BLaER1 (cell line): ENCODE measurements around the gene TRIOBP.
A peak's percentile ranks its signal among the peaks of the same experiment; 100 is the strongest.

ENCODE experiments used
- H3K27ac ChIP-seq: shearing (Covaris generic); formaldehyde crosslinking; 2 replicates; pipeline ENCODE4 v1.8.1; 2022
- H3K27me3 ChIP-seq: shearing (Covaris generic); formaldehyde crosslinking; 2 replicates; pipeline ENCODE4 v1.8.1; 2022
- H3K36me3 ChIP-seq: shearing (Covaris generic); formaldehyde crosslinking; 2 replicates; pipeline ENCODE4 v1.8.1; 2022
- H3K4me1 ChIP-seq: shearing (Covaris generic); formaldehyde crosslinking; 2 replicates; pipeline ENCODE4 v1.8.1; 2022
- H3K4me2 ChIP-seq: shearing (Covaris generic); formaldehyde crosslinking; 2 replicates; pipeline ENCODE4 v1.8.1; 2022
- H3K4me3 ChIP-seq: shearing (Covaris generic); formaldehyde crosslinking; 2 replicates; pipeline ENCODE4 v1.8.1; 2022
- H3K9ac ChIP-seq: shearing (Covaris generic); formaldehyde crosslinking; 2 replicates; pipeline ENCODE4 v1.8.1; 2022
- H3K9me3 ChIP-seq: shearing (Covaris generic); formaldehyde crosslinking; 2 replicates; pipeline ENCODE4 v1.8.1; 2022
- H4K20me1 ChIP-seq: shearing (Covaris generic); formaldehyde crosslinking; 2 replicates; pipeline ENCODE4 v1.8.1; 2022
- Cebpa-rat ChIP-seq: shearing (Covaris generic); IDR thresholded peaks from 2 replicates; pipeline ENCODE4 v1.8.1; 2022

Gene TRIOBP

DNA sequence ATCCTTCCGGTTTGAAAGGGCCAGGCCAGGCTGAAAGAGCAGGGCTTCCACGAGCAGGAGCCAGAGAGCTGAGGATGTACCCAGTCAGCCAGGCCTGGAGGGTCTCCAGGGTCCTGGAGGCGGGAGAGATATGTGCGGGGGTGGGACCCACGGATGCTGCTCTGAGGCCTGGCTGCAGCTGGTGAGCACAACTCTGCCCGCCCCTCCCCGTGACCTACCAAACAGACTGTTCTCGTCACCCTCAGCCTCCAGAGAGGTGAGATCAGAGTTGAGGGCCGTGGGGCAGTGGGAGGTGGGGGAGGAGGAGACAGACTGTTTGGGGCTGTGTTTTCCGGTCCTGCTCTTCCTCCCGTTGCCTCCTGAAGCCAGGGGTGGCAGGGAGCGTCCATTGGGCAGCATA is 42.2 kb downstream of the TRIOBP start:
- H3K9me3 ChIP-seq, result no peaks in the 10 kb centered on the region

DNA sequence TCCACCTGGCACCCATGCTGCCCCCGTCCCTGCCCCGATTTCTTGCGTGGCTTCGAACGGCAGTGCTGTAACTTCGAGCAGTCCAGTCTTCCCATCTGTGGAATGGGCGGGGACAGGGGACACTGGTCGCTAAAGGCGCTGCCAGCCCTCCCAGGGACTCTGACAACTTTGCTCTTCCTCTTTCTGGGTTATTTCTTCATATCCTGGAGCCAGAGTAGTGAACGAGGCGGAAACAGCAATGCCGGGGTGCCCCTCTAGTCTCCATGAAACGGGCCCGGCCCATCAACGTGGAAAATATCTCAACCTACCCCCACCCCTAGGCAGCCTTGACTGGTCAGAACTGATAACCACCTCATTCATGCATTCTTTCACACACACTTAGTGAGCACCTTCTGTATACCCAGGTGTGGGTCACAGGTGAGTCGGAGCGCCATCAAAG is 42.8 kb downstream of the TRIOBP start:
- no peak for TF ChIP-seq Cebpa-rat
- Histone ChIP-seq H3K4me1 (peaks cover 77% of the 10 kb centered on the region), H3K4me3 (no peak overlapping the region), H3K27me3 (no peaks in the 10 kb centered on the region), H4K20me1 (no peaks in the 10 kb centered on the region), H3K27ac (peak overlapping the region; percentile 87), H3K9ac (peak overlapping the region; percentile 66; the same call in 1 of the 2 replicates), H3K4me2 (peak overlapping the region; percentile 83), H3K9me3 (no peaks in the 10 kb centered on the region), H3K36me3 (0 out of 2 replicates have a peak, but pooled peaks cover 3% of the 10 kb centered on the region)

More for the DNA sequence above, 42.2 kb downstream of the TRIOBP start:
- Histone ChIP-seq H3K4me1 (peaks cover 77% of the 10 kb centered on the region), H3K4me2 (peak overlapping the region; percentile 83), H3K4me3 (no peak overlapping the region), H3K36me3 (no peaks in the 10 kb centered on the region), H3K27ac (peak overlapping the region; percentile 87), H3K27me3 (no peaks in the 10 kb centered on the region), H3K9ac (peak overlapping the region; percentile 66; the same call in 1 of the 2 replicates), H4K20me1 (no peaks in the 10 kb centered on the region)
- TF ChIP-seq Cebpa-rat, result no peak

DNA sequence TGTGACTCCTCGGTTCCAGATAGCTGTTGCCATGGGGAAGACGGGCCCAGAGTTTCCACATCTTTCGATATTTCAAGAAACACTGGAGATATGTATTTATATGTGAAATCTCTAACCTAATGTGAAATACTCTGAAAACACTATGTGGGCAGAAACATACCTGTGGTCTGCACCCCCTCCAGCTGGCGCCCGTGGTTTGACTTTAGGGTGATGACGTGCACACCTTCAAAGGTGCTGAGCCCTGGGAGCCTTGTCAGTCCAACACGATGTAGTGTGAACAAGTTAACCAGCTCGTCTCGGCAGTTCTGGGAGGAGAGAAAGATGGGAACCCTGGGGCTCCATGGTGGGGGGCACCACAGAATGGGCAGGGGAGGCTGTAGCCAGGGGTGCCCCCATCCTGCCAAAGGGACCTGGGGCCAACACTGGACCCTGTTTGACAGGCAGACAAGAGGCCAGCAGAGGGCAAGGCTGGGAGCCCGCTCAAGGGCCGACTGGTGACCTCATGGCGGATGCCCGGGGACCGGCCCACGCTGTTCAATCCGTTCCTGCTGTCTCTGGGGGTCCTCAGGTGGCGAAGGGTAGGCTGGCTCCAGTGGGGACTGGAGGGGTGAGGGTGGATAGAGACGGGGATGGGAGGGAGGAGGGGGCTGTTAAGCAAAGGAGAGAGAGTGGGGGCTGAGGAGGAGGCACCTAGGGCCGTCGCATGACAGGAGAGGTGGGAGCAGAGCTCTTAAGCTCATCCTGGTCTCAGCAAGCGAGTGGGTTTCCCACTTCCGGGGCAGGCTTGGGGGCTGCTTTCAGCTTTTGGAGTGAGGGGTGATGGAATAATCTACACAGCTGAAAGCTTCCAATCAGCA is 43.8 kb downstream of the TRIOBP start:
- Histone ChIP-seq H3K27ac (peak overlapping the region; percentile 87), H3K27me3 (no peaks in the 10 kb centered on the region), H3K4me1 (peaks cover 76% of the 10 kb centered on the region), H3K4me2 (peak overlapping the region; percentile 83), H3K4me3 (no peak overlapping the region), H3K9ac (0 out of 2 replicates have a peak overlapping the region, but pooled peaks have one; percentile 19), H3K9me3 (no peaks in the 10 kb centered on the region), H4K20me1 (no peaks in the 10 kb centered on the region), H3K36me3 (0 out of 2 replicates have a peak, but pooled peaks cover 5% of the 10 kb centered on the region)
- TF ChIP-seq Cebpa-rat, result no peak

DNA sequence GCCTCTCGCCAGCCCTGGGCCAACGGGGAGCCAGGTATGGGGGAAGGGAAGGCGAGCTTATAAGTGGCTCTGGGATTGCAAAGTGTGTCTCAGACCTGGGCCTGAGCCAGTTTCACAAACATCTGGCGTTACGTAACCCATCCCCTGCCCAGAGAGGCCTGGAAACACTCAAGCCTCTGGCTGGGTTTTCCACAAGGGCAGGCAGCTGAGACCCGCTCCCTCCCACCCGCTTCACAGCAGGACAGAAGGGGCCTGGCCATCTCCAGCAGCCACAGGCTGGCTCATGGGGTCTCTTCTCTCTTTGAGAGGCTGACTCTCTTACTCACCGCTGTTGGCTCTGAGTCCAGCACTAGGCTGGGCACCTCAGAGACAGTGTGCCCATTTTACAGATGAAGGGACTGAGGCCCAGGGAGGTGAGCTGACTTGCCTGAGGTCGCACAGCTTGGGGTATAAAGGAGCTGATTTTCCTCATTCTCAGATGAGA is 44.5 kb downstream of the TRIOBP start:
- no peaks in the 10 kb centered on the region for H3K9me3 ChIP-seq
- 0 out of 2 replicates have a peak overlapping the region, but pooled peaks have one; percentile 19 for H3K9ac ChIP-seq
- H3K27me3 ChIP-seq, result no peaks in the 10 kb centered on the region
- H3K4me1 ChIP-seq, result peaks cover 74% of the 10 kb centered on the region
- H3K4me2 ChIP-seq, result peak overlapping the region; percentile 83
- H3K4me3 ChIP-seq, result no peak overlapping the region
- 0 out of 2 replicates have a peak, but pooled peaks cover 5% of the 10 kb centered on the region for H3K36me3 ChIP-seq
- no peaks in the 10 kb centered on the region for H4K20me1 ChIP-seq
- peak; percentile 51; the same call in 1 of the 2 replicates for TF ChIP-seq Cebpa-rat
- H3K27ac ChIP-seq, result peak overlapping the region; percentile 87

DNA sequence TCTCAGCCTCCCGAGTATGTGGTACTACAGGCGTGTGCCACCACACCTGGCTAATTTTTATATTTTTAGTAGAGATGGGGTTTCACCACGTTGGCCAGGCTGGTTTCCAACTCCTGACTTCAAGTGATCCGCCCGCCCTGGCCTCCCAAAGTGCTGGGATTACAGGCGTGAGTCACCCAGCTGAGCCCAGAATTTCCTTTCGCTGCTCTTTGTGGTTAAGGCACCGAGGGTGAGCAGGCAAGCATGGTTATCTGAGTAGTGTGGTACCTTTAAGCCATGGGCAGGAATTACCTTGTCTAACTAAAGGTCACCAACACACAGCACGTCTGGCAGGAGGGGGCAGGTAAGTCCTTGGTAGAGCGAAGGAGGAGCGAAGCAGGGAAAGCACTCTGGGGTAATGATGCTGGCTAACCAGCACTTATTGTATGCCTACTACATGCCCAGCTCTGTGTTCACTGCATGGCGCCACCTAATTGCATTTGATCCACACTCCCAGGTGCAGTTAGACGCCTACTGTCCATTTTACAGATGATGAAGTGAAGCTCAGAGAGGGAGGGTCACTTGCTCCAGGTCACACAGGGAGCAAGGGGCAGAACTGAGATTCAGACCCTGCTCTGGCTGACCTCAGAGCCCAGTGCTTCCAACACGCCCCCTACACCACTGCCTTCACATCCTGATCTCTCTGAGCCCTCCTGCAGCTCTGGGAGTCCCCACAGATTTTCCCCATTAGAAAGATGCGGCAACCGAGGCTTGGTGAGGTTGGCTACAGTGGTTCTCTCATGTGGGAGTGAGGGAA is 45.7 kb downstream of the TRIOBP start:
- TF ChIP-seq Cebpa-rat, result no peak
- peak overlapping the region; percentile 83 for H3K4me2 ChIP-seq
- H4K20me1 ChIP-seq, result peaks cover 8% of the 10 kb centered on the region
- H3K4me1 ChIP-seq, result peaks cover 82% of the 10 kb centered on the region
- no peaks in the 10 kb centered on the region for H3K9me3 ChIP-seq
- no peak overlapping the region for H3K27ac ChIP-seq
- 0 out of 2 replicates have a peak, but pooled peaks cover 5% of the 10 kb centered on the region for H3K36me3 ChIP-seq
- H3K9ac ChIP-seq, result no peak overlapping the region; the same call in 1 of the 2 replicates
- H3K4me3 ChIP-seq, result no peak overlapping the region
- H3K27me3 ChIP-seq, result no peaks in the 10 kb centered on the region

DNA sequence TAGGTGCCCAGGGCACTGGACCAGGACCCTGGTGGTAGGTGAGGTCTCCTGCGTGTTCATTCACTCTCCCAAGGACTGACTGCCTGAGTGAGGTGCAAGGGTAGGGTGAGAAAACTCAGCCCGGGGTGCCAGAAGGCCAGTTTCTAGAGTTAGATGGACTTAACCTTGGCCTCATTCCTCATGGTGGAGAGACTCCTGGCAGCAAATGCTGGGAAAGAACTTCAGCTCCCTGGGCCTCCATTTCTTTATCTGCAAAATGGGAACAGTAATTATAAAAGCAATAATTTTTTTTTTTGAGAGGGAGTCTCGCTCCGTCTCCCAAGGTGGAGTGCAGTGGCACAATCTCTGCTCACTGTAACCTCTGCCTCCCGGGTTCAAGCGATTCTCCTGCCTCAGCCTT is 47.7 kb downstream of the TRIOBP start:
- peaks cover 28% of the 10 kb centered on the region for H4K20me1 ChIP-seq
- no peak for TF ChIP-seq Cebpa-rat
- no peaks in the 10 kb centered on the region for H3K9me3 ChIP-seq
- no peak overlapping the region for H3K27ac ChIP-seq
- peaks cover 82% of the 10 kb centered on the region for H3K4me1 ChIP-seq
- H3K4me3 ChIP-seq, result no peak overlapping the region
- H3K27me3 ChIP-seq, result no peaks in the 10 kb centered on the region
- H3K36me3 ChIP-seq, result 0 out of 2 replicates have a peak, but pooled peaks cover 5% of the 10 kb centered on the region
- no peak overlapping the region for H3K9ac ChIP-seq
- H3K4me2 ChIP-seq, result peak overlapping the region; percentile 94

DNA sequence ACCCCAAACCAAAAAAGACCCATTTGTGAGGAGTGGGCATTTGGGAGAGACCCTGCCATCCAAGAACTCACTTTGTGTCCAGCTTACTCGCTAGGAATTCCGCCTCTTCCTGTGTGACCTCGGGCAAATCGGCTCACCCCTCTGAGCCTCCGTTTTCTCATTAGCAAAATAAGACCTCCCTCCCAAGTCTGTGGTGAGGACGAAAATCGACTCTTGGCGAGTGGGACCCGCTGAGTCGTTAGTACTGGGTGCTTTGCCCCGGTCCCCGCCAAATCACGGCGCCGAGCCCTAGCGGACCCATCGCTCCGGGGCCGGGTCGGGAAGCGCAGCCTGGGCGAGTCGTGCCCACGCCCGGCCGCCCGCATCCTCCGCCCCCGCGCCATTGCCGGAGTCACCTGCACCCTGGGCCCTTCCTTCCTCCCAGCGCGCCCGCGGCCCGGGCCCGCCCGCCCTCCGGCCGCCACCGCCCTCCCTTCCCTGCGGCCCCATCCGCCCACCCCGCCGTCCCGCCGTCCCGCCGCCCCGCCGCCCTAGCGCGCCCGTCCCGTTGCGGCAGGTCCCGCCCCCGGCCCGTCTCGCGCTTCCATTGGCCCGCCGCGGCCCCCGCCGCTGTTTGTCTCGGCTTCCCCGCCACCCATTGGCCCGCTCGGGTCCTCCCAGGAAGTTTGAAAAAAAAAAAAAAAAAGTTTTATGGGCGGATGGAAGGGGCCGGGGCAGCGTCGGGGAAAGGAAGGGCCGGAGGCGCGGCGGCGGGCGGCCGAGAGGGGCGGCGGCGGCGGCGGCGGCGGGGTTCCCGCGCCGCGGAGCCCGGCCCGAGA is 48.9 kb downstream of the TRIOBP start:
- Histone ChIP-seq H4K20me1 (peaks cover 40% of the 10 kb centered on the region), H3K4me3 (peak overlapping the region; percentile 91), H3K36me3 (peaks cover 9% of the 10 kb centered on the region; the same call in 1 of the 2 replicates), H3K9me3 (no peaks in the 10 kb centered on the region), H3K9ac (peak overlapping the region; percentile 94), H3K4me2 (peak overlapping the region; percentile 97), H3K27ac (peak overlapping the region; percentile 95), H3K27me3 (no peaks in the 10 kb centered on the region), H3K4me1 (peaks cover 80% of the 10 kb centered on the region)
- no peak for TF ChIP-seq Cebpa-rat

DNA sequence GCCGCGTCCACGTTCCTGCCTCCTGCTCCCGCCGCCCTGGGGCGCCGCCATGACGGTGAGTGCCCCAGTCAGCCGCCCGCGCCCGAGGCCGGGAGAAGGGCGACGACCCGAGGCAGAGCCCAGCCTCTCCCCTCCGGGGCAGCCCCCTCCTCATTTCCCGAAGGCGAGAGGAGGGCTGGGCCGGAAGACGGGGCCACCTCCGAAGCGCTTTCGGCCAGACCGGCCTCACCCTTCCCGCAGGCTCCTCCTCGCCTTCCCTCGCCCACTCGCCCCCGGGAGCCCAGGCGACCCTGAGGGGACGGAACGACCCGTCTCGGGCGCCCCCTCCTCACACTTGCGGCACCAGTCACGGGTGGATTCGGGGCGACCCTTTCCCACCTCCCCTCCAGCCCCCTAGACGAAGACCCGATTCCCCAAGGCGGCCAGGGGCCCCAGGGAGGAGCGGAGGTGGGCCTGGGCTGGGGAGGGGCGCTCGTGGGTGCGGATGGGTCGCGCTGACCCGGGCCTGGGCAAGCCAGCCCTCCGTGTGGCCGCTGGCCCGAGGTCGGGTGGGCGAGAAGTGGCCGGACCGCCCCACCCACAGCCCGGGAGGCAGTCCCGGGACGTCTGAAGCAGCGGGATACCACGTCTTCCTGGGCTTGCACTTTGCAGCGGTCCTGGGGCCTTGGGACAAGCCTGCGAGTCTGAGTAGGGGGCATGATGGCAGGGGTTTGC is 49.7 kb downstream of the TRIOBP start:
- no peak for TF ChIP-seq Cebpa-rat
- Histone ChIP-seq H3K4me3 (peak overlapping the region; percentile 91), H3K4me2 (peak overlapping the region; percentile 97), H3K36me3 (peaks cover 9% of the 10 kb centered on the region; the same call in 1 of the 2 replicates), H3K9ac (peak overlapping the region; percentile 94), H3K4me1 (peaks cover 80% of the 10 kb centered on the region), H4K20me1 (peaks cover 47% of the 10 kb centered on the region), H3K9me3 (no peaks in the 10 kb centered on the region), H3K27ac (peak overlapping the region; percentile 95), H3K27me3 (no peaks in the 10 kb centered on the region)
